Measurements from ENCODE around the gene ACBD6. TPM values are rescaled to one million over a fixed set of nuclear protein-coding genes. Genes with fewer than 3 reads are reported as not detected.

Gene ACBD6
- total RNA-seq, 1 experiment from 2014 or later: 141 TPM

DNA sequence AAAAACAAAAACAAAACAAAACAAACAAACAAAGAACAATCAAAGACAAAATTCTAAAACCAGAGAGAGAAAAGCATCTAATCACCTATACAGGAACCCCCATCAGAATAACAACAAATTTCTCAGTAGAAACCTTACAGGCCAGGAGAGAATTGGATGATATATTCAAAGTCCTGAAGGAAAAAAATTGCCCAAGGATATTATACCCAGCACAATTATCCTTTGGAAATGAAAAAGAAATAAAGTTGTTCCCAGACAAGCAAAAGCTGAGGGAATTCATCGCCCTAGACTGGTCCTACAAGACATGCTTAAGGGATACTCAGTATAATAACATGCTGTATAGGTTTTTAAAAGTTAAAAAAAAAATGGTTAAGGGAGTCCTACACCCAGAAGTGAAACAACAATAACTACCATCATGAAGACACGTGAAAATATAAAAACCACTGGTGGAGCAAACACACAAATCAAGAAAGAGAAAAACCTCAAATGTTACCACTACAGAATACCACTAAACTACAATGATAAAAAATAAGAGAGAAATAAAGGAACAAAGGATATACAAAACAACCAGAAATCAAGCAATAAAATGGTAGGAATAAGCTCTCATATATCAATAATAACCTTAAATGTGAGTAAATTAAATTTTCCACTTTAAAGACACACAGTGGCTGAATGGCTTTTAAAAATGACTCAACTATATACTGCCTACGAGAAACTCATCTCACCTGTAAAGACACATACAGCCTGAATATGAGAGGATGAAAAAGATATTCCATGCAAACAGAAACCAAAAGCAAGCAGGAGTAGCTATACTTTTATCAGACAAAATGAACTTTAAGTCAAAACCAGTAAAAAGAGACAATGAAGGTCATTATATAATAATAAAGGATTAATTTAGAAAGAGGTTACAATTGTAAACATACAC, 121.9 kb downstream of the ACBD6 start:
- DNase-seq (ENCODE audit: extremely low read depth, low read depth): no peak

DNA sequence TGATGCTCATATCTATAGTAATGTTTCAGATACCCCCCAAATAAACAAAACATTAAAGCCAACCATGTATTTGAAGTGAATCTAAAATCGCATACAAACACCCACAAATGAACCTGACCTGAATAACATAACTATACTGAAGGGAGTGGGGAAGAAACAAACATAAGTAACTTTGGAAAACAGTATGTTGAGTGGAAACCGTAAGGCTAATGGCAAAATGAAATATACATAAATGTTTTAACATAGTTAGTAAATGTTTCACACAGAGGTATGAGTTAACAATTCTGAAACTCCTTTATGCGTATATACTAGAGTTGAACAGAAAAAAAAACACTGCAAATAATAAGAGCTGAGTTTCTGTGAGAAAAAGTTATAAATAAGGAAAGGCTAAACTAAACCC, 125.6 kb downstream of the ACBD6 start:
- DNase-seq (ENCODE audit: extremely low read depth, low read depth): no peak

DNA sequence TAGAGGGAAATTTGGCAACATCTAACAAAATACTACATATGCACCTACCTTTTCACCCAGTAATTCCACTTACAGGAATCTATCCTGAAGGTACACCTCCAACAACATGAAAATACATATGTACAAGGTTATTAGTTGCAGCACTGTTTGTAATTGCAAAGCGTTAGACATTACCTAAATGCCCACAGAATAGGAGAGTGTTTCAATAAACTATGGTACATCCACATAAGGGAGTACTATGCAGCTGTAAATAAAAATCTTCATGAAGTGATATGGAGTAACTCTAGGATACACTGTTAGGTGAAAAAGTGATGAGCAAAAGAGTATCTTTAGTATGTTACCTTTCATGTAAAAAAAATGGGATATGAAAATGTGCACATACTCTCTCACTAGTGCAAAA, 126.1 kb downstream of the ACBD6 start:
- DNase-seq (ENCODE audit: extremely low read depth, low read depth): no peak

DNA sequence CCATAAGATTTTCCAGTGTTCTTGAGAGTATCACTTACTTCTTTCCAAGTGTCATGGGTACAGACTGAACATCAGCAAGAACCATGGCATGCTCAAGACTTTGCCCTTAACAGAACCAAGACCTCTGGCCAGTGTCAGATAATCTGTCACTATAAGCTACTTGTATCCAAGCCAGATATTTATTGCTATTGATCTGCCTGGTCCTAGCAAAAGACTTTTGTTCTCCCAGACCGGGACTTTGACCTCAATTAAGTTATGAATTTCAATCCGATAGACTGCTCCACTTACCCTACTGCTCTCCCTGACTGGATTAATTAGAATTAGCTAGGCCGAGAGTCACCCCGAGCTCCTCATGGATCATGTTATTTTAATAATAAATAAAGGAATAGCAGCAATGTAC, 129.6 kb downstream of the ACBD6 start:
- no peak for DNase-seq (ENCODE audit: extremely low read depth, low read depth)

DNA sequence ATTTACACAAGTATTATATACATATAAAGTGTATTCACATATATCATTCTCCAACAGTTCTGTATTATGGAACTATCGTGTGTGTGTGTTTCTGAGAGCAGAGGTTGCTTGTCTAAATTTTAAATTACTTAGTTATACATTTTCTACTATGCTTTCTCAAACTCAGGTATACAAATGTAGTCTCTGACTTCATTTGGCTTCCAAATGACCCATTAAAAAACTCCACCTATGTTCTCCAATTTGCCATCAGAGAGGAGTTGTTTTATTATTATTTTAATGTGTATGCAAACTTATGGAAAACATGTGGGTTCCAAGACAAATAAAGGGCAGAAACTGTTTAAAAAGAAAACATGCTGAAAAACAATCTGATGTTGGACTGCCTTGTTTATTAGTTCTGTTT, 131.8 kb downstream of the ACBD6 start:
- DNase-seq (ENCODE audit: extremely low read depth, low read depth): no peak

DNA sequence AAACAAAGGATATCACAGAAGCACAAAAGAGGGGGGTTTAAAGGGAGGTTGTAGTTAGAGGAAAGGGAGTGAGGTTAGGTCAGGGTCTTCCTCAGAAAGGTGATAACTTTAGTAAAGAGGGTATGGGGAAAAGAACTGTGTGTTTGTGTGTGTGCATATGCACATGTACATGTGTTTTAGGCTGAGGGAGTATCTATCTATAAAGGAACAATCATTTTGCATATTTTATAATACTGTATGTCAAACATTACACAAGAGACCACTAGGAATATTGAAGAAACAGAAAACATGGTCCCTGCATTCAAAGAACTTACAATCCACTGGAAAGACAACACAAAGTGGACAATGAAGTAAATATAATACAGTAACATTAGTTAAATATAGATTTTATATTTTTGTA, 132.2 kb downstream of the ACBD6 start:
- DNase-seq (ENCODE audit: extremely low read depth, low read depth): no peak

DNA sequence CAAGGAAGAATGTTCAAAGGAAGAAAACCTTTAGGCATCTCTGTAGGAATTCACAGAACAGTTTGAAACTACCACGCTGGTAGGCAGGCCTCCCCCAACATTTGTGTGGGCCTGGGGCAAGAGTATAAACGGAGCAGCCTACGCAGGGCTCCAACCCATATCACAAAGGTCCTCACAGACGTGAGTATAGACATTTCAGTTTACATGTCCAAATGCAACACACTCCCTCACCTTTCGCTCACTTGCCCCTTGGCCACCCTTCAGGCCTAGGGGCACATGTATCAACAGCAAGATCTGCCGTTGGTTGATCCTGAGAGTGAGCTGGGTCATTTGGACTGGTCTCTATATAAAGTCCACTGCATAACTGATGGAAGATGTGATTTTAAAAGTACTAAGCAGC, 133.3 kb downstream of the ACBD6 start:
- DNase-seq (ENCODE audit: extremely low read depth, low read depth): no peak

DNA sequence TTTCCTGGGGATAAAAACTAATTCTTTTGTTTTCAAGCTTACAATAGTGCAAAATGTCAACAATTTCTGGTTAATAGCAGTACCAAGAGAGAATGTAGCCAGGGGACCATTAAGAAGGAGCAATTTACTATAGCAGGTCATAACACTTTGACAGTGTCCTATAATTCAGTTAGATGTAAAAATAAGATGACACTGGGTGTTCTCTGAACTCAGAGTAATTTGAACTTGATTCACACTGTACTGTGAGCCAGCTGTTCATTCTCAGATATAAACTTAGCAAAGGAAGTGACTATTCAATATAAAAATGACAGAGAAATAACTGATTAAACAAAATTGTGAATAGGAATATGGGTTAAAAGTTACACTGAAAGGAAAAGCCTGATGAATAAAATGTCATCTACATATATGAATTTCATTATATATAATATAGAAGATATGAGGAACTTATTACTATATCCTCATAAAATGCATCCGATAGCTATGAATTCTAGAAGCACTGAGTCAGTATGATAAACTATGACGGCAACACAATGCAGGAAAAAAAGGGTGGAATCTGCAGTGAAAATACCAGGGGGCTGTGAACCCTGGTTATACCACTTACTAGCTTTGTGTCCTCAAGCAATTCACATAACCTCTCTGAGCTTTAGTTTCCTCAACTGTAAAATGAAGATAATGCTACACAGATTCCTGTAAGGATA, 135.9 kb downstream of the ACBD6 start:
- no peak for DNase-seq (ENCODE audit: extremely low read depth, low read depth)

DNA sequence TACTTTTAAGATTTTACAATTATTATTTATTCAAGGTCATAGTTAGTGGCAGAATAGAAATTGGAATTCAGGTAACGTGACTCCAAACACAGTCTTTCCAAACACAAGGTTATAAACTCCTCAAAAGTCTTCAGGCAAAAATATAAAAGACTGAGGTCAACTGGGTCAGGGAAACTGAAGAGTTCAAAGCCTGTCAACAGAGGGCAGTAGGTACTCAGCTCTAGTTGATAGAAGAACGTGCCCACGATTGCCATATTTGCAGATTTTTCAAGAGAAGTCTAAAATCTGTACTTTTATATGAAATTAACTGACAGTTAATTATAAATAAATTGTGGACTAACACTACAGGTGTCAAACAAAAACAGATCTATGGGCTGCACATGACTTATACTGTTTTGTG, 137.3 kb downstream of the ACBD6 start:
- DNase-seq (ENCODE audit: extremely low read depth, low read depth): no peak

DNA sequence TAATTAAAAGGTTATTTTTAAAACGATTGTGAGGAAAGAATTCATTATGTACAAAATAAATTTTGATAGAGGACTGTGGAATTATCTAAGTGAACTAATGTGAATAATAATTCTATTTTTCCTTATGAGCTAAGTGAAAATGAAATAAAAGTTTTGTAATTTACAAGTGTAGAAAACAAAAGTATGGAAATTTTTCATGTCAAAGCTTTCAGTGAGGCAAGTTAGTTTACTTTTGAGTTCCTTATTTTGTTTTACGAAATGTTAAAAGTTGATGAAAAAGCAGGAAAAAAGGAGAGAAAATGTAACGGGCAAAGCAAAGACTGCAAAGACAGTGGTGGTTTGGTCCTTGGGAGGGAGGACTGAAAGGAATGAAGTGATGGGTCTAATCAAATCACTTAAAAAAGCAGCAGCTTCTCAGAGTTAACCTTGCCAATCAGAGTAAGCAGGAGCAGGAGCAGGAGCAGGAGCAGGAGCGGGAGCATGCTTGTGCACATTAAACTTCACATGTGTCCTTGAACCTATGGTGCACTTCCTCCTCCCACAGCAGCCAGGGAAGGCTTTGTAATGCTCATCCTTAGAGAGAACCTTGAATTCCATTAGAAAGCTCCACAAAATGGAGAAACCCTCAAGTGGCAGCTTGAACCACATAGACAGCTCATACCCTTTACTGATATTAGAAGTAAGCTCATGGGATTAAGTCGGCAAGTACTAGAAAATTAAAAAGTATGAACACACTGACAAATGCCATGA, 139.0 kb downstream of the ACBD6 start:
- DNase-seq (ENCODE audit: extremely low read depth, low read depth): no peak

DNA sequence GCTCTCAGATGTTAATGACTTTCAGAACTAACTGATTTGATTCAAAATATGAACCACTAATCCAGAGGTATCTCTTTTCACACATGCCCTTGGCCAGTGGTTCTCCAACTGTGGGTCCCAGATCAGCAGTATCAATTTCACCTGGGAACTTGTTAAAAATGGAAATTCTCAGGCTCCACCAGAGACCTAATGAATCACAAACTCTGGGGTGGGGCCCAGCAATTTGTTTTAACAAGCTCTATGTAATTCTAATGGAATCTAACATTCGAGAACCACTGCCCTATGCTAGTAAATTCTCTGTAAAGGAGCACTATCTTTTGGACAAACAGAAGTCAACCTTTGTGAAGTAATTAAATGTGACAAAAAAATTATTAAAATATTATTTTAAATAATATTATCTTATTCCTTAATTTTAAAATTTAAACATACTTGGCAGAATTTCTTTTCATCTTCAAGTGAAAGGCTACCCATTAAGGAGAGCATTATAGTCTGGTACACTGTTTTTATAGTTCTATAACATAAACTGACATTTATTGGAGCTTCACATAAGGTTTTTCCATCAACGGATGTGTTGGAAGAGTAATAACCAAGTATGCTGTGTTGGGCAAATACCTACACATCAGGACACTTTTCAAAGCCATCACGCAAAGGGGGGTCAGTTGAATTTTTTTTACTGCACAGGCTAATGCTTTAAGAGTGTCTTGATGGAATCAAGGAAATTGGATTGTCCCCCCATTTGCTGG, 141.9 kb downstream of the ACBD6 start:
- DNase-seq (ENCODE audit: extremely low read depth, low read depth): no peak

DNA sequence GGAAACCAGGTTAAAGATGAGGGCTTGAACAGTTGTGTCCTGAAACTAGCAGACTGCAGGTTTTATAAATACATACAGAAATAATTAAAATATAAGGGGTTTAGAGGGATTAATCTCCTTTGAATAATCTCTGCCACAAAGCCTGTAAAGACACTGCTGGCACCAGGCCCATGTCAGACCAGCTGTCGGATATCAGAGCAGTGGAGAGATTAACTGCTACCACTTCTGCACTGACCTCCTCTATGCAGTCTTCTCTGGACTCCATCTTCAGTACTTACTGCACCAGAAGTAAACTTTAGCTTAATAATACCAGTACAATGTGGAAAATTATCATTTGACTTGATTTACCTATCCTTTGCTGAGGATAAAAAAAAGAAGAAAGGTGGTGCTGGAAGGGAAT, 143.7 kb downstream of the ACBD6 start:
- no peak for DNase-seq (ENCODE audit: extremely low read depth, low read depth)

DNA sequence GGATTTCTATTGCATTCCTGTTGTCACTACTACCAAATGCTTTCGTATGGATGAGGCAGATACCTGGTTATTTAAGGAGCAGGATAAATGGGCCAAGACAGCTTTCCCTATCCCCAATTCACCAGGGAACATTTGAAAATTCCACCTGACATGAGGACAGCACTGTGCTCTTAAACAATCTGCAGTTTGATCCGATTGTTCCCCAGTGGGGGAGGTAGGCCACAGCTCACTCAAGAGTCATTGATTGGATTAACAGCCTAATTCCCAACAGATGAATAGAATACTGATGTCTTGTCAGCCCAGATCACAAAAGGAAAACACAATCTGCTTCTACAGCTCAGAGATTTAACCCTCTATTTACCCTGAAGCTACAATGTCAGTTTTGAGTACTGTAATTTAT, 148.4 kb downstream of the ACBD6 start:
- no peak for DNase-seq (ENCODE audit: extremely low read depth, low read depth)

DNA sequence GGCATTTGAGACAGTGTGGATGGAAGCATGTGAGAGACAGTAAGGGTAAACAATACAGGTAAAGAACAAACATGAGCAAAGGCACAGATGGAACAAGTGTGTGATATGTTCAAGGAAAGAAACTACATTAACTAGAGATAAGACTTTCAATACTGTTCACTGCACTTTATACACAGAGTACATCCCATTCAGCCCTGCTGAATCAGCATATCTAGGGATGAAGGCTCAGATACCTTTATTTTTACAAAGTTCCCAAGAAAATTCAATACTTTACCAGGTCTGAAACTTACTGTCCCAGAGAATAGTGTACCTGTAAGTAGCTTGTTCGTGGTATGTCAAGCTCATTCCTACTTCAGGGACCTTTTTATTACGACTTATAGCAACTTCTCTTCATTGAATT, 149.8 kb downstream of the ACBD6 start:
- DNase-seq (ENCODE audit: extremely low read depth, low read depth): no peak

DNA sequence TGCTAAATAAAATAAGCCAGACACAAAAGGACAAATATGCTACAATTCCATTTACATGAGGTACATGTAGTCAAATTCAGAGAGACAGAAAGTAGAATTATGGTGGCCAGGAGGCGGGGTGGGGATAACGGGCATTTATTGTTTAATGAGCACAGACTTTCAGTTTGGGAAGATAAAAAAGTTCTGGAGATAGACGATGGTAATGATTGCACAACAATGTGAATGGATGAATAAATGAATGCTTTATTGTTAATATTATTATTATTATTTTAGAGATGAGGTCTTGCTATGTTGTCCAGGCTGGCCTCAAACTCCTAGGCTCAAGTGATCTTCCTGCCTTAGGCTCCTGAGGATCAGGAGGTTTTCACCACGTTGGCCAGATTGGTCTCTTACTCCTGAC, 150.4 kb downstream of the ACBD6 start:
- no peak for DNase-seq (ENCODE audit: extremely low read depth, low read depth)

DNA sequence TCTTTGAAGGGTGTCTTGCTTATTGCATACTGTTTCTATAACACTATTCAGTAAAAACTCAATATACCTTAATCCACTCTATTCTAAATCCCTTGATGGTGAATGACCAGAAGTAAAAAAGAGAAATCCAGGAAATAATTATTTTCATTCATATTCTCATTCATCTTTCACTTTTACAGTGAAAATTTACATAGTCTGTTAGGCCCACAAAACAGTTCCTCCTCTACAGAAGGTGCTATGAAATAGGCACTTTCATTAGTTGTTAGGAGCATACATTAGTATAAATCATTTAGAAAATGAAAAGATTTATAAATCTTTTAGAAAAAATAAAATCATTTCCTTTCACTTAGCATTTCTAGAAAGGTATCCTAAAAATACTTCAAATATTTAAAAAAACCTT, 157.2 kb downstream of the ACBD6 start:
- no peak for DNase-seq (ENCODE audit: extremely low read depth, low read depth)

DNA sequence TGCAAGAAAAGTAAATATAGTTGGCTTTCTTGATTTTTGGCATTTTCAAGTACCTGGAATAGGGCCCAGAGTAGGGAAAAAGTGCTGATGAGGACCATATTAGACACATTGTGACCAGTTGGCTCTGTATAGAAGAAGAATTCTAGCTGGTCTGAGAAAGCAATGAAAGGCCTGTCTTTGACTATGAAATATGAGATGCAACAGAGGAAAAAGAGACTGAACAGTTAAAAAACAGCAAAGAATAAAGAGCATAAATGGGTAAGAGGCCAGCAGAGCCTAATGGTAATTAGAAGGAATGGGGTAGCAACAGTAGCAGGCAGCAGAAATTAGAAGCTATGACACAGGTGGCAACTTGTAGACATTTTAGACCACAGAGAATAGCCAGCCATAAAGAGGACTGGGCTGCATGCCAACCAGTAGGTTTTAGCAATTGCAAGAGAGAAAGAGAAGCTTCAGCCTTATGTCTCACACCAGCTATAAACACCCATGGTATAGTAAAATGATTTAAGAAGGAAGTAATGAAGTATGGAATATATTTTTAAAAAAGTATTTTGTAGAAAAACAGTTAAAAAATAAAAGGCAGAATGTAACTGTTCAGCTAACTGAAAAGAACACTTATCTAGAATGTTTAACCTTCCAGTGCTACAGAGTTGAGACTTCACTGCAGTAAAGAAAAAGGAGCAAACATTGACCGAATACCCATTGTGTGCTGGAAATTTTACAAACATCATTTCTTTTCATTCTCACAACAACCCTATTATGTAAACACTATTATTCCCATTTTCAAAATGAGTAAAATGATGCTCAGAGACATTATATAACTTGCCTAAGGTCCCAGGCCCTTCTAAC, 158.2 kb downstream of the ACBD6 start:
- no peak for DNase-seq (ENCODE audit: extremely low read depth, low read depth)

DNA sequence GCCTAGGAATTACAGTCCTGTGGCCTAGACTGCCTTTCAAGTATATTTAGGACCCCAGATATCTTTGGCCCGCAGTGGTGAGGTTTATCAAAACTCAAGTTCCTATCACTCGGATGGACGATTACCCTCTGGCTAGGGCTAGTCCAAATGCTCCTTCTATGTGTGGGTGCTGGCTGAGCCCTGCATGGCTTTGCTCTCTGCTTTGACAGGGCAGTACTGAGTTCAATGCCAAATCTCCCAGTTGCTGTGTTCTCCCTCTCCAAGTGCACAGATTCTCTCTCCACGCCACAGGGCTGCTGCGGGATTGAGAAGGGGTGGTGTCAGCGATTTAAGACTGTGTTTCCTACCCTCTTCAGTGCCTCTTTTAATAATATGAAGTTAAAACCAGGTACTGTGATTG, 175.3 kb downstream of the ACBD6 start:
- DNase-seq (ENCODE audit: extremely low read depth, low read depth): no peak

DNA sequence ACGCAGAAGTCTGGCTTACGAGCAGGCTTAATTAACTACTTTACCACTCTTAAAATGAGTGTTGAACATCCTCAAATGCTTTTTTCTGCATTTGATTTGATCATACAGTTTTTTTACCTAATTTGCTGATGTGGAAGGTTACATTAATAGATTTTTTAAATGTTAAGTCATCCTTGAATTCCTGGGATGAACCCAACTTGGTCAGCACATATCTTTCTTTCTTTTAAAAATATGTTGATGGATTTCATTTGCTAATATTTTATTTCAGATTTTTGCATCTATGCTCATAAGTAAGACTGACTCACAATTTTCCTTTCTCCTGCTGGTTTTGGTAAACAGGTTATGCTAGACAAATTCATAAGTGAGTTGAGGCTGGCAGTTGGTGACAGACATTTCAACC, 189.5 kb downstream of the ACBD6 start:
- no peak for DNase-seq (ENCODE audit: extremely low read depth, low read depth)

Measured in NCI-H460 (cell line).